ENCODE results near the gene ACSF3. TPM values are rescaled to one million over a fixed set of nuclear protein-coding genes. Genes with fewer than 3 reads are reported as not detected.
A peak's percentile ranks its signal among the peaks of the same experiment; 100 is the strongest.

The ACSF3 gene
- total and polyA plus RNA-seq, 2 of the 4 experiments (the other 2 are of a cell fraction): 9.5 to 14.2 TPM

DNA sequence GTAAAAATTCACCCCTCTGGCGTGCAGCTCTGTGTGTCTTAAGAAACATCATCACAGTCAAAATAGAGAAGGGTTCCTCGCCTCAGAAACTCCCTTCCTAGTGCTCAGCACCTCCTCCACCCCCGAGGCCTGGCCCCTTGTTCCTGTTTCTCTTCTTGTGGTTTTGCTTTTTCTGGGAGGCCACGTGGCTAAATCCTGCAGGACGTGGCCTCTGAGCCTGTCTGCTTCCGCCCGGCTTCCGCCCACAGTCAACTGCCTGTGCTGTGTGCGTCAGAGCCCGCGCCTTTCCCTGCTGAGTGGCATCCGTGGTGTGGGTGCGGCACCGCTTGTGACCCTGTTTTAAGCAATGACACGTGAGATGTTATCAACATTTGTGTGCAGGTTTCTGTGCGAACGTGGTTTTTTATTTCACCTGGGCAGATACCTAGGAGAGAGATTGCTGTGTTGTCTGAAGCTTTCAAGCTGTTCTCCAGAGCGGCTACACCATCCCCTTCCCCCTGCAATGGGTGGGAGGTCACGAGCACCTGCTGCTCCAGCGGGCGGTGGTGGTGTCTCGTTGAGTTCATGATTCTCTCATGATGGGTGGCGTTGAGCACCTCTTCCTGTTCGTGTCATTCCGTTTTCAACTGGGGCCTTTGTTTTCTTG lies 21.7 kb downstream of the ACSF3 start:
- TF ChIP-seq RCOR1 (IDR thresholded peaks at IDR 0.05; ENCODE audit: insufficient replicate concordance, low read length) (no peak), MAZ (IDR thresholded peaks at IDR 0.05; ENCODE audit: borderline replicate concordance, low read depth, low read length) (no peak), NFE2L2 (IDR thresholded peaks at IDR 0.05; ENCODE audit: low read depth, low read length) (no peak)
- Histone ChIP-seq H2AFZ (replicated peaks; ENCODE audit: low read length, poor library complexity) (no peak overlapping the region), H3K9me1 (ENCODE audit: insufficient read depth, low read length) (peaks cover 6% of the 10 kb centered on the region; the same call in 1 of the 2 replicates), H3K4me3 (ENCODE audit: insufficient read depth, low read depth, low read length) (no peak overlapping the region), H3K4me1 (ENCODE audit: control insufficient read depth, insufficient read depth, low read length) (no peaks in the 10 kb centered on the region), H3K14ac (replicated peaks; ENCODE audit: low read depth, low read length) (no peak overlapping the region), H3K4me2 (ENCODE audit: low read depth, low read length) (no peak overlapping the region), H2BK5ac (ENCODE audit: low read depth, low read length, poor library complexity, severe bottlenecking) (no peak overlapping the region), H3K27me3 (ENCODE audit: control insufficient read depth, insufficient read depth, low read length) (no peaks in the 10 kb centered on the region), H4K8ac (ENCODE audit: low read depth in 2 of 2, low read length in 2 of 2) (no peak overlapping the region), H4K91ac (ENCODE audit: insufficient read depth, low read depth, low read length) (no peak overlapping the region), H3K4ac (ENCODE audit: low read depth, low read length) (no peak overlapping the region), H3K79me1 (ENCODE audit: low read depth in 1 of 2, low read length in 2 of 2) (peaks cover 3 to 9% of the 10 kb centered on the region in 2 experiments), H4K5ac (ENCODE audit: low read depth, low read length) (no peak overlapping the region), H2BK20ac (ENCODE audit: low read depth, low read length) (no peak overlapping the region), H3K18ac (ENCODE audit: low read depth, low read length) (no peak overlapping the region), H3K36me3 (ENCODE audit: control insufficient read depth, insufficient read depth, low read length) (peaks cover 61% of the 10 kb centered on the region), H3K9ac (ENCODE audit: low read depth, low read length) (no peak overlapping the region), H2AK5ac (ENCODE audit: low read depth, low read length) (no peak overlapping the region), H3K9me3 (ENCODE audit: control insufficient read depth, insufficient read depth, low read length) (no peaks in the 10 kb centered on the region), H3K23ac (ENCODE audit: low read depth, low read length) (no peak overlapping the region), H2AK9ac (replicated peaks; ENCODE audit: low read depth, low read length, poor library complexity) (peak overlapping the region; percentile 66), H2BK120ac (ENCODE audit: low read depth, low read length) (no peak overlapping the region), H2BK15ac (ENCODE audit: low read depth, low read length) (no peak overlapping the region), H4K20me1 (ENCODE audit: insufficient read depth, low read length) (no peaks in the 10 kb centered on the region; the same call in 1 of the 2 replicates), H3K27ac (ENCODE audit: insufficient read depth, low read length) (no peak overlapping the region), H3K56ac (ENCODE audit: extremely low read depth, insufficient read depth, low read length) (no peak overlapping the region)
- in situ Hi-C loops (cut with MboI; ENCODE audit: low sequenced_read_pairs): no loop called here
- intact Hi-C loops (cut with micrococcal nuclease): no loop called here
- WGBS, 2 experiments (ENCODE audit: extremely low coverage in 2 of 2, insufficient read length in 1 of 2): 95% methylated on average over 15 of the region's 25 CpGs; no CpG with 5 or more reads in 1 of the 2 experiments
- ChIA-PET CTCF (no interaction called here), POLR2A (ENCODE audit: unreplicated experiment) (no interaction called here)
- DNase-seq (no peak), ATAC-seq (ENCODE audit: low read depth) (no peak)
- BruUV-seq (replicated peaks): no TSS peak
- dilution Hi-C loops (cut with HindIII; ENCODE audit: low sequenced_read_pairs, unreplicated experiment): no loop called here
